Measurements from ENCODE around the gene PRCC.

DNA sequence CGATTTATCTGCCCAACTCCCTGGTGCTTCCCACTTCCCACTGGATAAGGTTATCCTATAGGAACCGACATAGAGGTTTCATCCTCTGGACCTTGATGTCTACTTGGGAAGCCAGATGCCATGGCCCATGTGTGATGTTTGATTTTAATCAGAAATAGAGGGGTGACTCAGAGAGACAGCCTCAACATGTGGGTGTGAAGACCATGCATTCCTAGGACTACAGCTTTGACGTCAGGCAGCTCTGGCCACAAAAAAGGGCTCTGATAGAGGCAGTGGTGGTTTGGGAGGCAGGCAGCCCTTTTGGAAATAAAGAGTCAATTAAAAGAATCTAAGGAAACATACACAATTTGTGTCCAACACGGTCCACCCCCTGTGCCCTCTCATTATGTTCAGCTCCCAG lies 54.5 kb downstream of the PRCC start:
- TF ChIP-seq, protein P1, sequence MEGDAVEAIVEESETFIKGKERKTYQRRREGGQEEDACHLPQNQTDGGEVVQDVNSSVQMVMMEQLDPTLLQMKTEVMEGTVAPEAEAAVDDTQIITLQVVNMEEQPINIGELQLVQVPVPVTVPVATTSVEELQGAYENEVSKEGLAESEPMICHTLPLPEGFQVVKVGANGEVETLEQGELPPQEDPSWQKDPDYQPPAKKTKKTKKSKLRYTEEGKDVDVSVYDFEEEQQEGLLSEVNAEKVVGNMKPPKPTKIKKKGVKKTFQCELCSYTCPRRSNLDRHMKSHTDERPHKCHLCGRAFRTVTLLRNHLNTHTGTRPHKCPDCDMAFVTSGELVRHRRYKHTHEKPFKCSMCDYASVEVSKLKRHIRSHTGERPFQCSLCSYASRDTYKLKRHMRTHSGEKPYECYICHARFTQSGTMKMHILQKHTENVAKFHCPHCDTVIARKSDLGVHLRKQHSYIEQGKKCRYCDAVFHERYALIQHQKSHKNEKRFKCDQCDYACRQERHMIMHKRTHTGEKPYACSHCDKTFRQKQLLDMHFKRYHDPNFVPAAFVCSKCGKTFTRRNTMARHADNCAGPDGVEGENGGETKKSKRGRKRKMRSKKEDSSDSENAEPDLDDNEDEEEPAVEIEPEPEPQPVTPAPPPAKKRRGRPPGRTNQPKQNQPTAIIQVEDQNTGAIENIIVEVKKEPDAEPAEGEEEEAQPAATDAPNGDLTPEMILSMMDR (IDR thresholded peaks at IDR 0.05), result no peak
- no peak for TF ChIP-seq POLR2A (IDR thresholded peaks at IDR 0.05)
